Keratinocyte (primary cell): ENCODE results near the gene TRPM2. TPM values are rescaled to one million over a fixed set of nuclear protein-coding genes. Genes with fewer than 3 reads are reported as not detected.

Experiments used
- DNase-seq: peaks from one replicate; pipeline ENCODE4 v3.0.0-alpha.2; 2011; ENCODE audit warnings: low read depth, missing footprints, low spot score
- FAIRE-seq: peaks from 2 replicates; lab custom pipeline; 2011; peaks lifted over from hg19 to GRCh38; lab: Jason Lieb, UNC
- H2AFZ ChIP-seq: 2 replicates; pipeline ENCODE4 v1.6.0; 2012; ENCODE audit warnings: low read length, control low read depth, inconsistent platforms; ENCODE audit not compliant: control insufficient read depth
- H3K27ac ChIP-seq: 2 replicates; pipeline ENCODE4 v1.5.1; 2011; ENCODE audit warnings: low read length; ENCODE audit not compliant: control insufficient read depth, insufficient read depth
- H3K27me3 ChIP-seq: 3 replicates; pipeline ENCODE4 v1.6.0; 2011; ENCODE audit warnings: low read length; ENCODE audit not compliant: control insufficient read depth, insufficient read depth; ENCODE audit errors: extremely low read depth
- H3K36me3 ChIP-seq, 2 experiments: 2 replicates in 1 of 2; 3 replicates in 1 of 2; pipeline ENCODE4 v1.5.1; 2011; ENCODE audit warnings: low read length in 2 of 2, mild to moderate bottlenecking in 1 of 2; ENCODE audit not compliant: control insufficient read depth in 2 of 2, insufficient read depth in 2 of 2; ENCODE audit errors: extremely low read depth in 1 of 2
- H3K4me1 ChIP-seq: 3 replicates; pipeline ENCODE4 v1.5.1; 2011; ENCODE audit warnings: low read length; ENCODE audit not compliant: control insufficient read depth, insufficient read depth; ENCODE audit errors: extremely low read depth
- H3K4me2 ChIP-seq: 3 replicates; pipeline ENCODE4 v1.6.0; 2011; ENCODE audit warnings: low read depth, low read length; ENCODE audit not compliant: control insufficient read depth, insufficient read depth; ENCODE audit errors: extremely low read depth
- H3K4me3 ChIP-seq, 3 experiments: fragments of 200-600 bp in 1 of 3; sonication (generic) in 1 of 3; 2 replicates in 2 of 3; 3 replicates in 1 of 3; pipeline ENCODE4 v1.5.1; 2011 to 2016; ENCODE audit warnings: low read length in 3 of 3, mild to moderate bottlenecking in 3 of 3, control low read depth in 2 of 3, inconsistent platforms in 1 of 3, low read depth in 1 of 3, mixed read lengths in 1 of 3, mixed run types in 1 of 3, moderate library complexity in 1 of 3; ENCODE audit not compliant: control insufficient read depth in 2 of 3, insufficient read depth in 2 of 3; ENCODE audit errors: extremely low read depth in 1 of 3
- H3K79me2 ChIP-seq: 2 replicates; pipeline ENCODE4 v1.6.0; 2012; ENCODE audit warnings: low read length; ENCODE audit not compliant: control insufficient read depth, insufficient read depth
- H3K9ac ChIP-seq: 3 replicates; pipeline ENCODE4 v1.6.0; 2011; ENCODE audit warnings: low read length; ENCODE audit not compliant: control insufficient read depth, insufficient read depth; ENCODE audit errors: extremely low read depth
- H3K9me1 ChIP-seq: 3 replicates; pipeline ENCODE4 v1.6.0; 2011; ENCODE audit warnings: low read length; ENCODE audit not compliant: control insufficient read depth, insufficient read depth; ENCODE audit errors: extremely low read depth
- H3K9me3 ChIP-seq: 2 replicates; pipeline ENCODE4 v1.5.1; 2012; ENCODE audit warnings: low read depth, low read length; ENCODE audit not compliant: control insufficient read depth
- H4K20me1 ChIP-seq: 3 replicates; pipeline ENCODE4 v1.6.0; 2011; ENCODE audit warnings: low read length; ENCODE audit not compliant: control insufficient read depth, insufficient read depth; ENCODE audit errors: extremely low read depth
- CTCF ChIP-seq, 3 experiments: IDR thresholded peaks in 1 of 3; conservative IDR thresholded peaks in 1 of 3; optimal IDR thresholded peaks in 1 of 3; 2 replicates in 2 of 3; 3 replicates in 1 of 3; pipeline versions ENCODE3 to v1.5.1; 2011; ENCODE audit warnings: low read length in 3 of 3, mild to moderate bottlenecking in 3 of 3, moderate library complexity in 2 of 3, control low read depth in 1 of 3, inconsistent platforms in 1 of 3; ENCODE audit not compliant: insufficient read depth in 2 of 3; ENCODE audit errors: extremely low read depth in 1 of 3
- EZH2 ChIP-seq: IDR thresholded peaks from one replicate; pipeline ENCODE4 v1.6.1; 2012; ENCODE audit warnings: inconsistent platforms, mild to moderate bottlenecking, low read length, moderate library complexity
- dilution Hi-C: fragments of 300-500 bp; cut with MboI; formaldehyde crosslinking; loops from one replicate; pipeline ENCODE4 v1.7.0; 2020; ENCODE audit warnings: low sequenced_read_pairs; ENCODE audit not compliant: extremely low pct_ligation_motif_present
- polyA plus RNA-seq, 5 experiments: library from polyadenylated mRNA; depleted of rRNA in 3 of 5; stranded (reverse) in 3 of 5; stranded (forward) in 1 of 5; unstranded in 1 of 5; fragments of >200 nt; gene quantifications; 1 replicate in 1 of 5; 2 replicates in 3 of 5; 3 replicates in 1 of 5; pipeline versions ENCODE4 v1.2.1 to v1.2.3, GENCODE V29; 2011 to 2012; ENCODE audit warnings: missing spikeins in 2 of 5, low read depth in 1 of 5, low replicate concordance in 1 of 5

Gene TRPM2
- polyA plus RNA-seq, 1 donor (not counting 4 experiments of a cell fraction or from before 2014, with no cell fraction given), result 0.31 TPM

GRCh38 chr21:44375761-44376241 lies 22.4 kb downstream of the TRPM2 start:
- Histone ChIP-seq H3K27ac (no peak overlapping the region), H3K4me3 (no peak overlapping the region), H3K9me1 (no peaks in the 10 kb centered on the region), H3K36me3 (no peaks in the 10 kb centered on the region), H3K4me1 (no peaks in the 10 kb centered on the region), H3K9ac (no peak overlapping the region), H3K4me2 (no peak overlapping the region), H3K9me3 (no peaks in the 10 kb centered on the region), H4K20me1 (no peaks in the 10 kb centered on the region), H3K79me2 (no peaks in the 10 kb centered on the region), H2AFZ (no peak overlapping the region), H3K27me3 (peaks cover 5% of the 10 kb centered on the region)
- dilution Hi-C loops, result no loop called here
- no peak for DNase-seq
- FAIRE-seq, result no peak
- no peak for TF ChIP-seq CTCF (optimal IDR thresholded peaks at IDR 0.05 in 1 of 3, IDR thresholded peaks at IDR 0.05 in 1 of 3, conservative IDR thresholded peaks at IDR 0.05 in 1 of 3; ENCODE audit: extremely low read depth in 1 of 3, insufficient read depth in 2 of 3, low read length in 3 of 3)
- TF ChIP-seq EZH2, result no peak

DNA sequence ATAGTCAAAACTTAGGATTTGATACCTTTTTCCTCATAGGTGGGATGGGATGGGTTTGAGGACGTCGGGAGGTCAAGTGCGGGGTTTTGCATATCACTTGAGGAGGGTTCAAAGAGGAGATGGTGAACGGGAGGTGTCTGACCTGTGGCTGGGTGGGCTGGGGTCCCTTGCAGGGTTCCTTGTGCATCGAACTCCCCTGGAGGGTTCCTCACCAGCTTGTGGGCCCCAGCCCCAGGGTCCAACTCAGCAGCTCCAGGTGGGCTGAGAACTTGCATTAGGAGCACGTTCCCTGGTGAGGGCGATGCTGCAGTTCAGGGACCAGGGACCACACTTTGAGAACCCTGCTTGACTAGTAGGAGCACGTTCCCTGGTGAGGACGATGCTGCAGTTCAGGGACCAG lies 23.2 kb downstream of the TRPM2 start:
- no peaks in the 10 kb centered on the region for H4K20me1 ChIP-seq
- no peak overlapping the region for H3K4me2 ChIP-seq
- H3K27ac ChIP-seq, result no peak overlapping the region
- H3K27me3 ChIP-seq, result peaks cover 5% of the 10 kb centered on the region
- H3K9me3 ChIP-seq, result no peaks in the 10 kb centered on the region
- no peak overlapping the region for H2AFZ ChIP-seq
- dilution Hi-C loops, result no loop called here
- H3K4me1 ChIP-seq, result no peaks in the 10 kb centered on the region
- no peak for TF ChIP-seq CTCF (optimal IDR thresholded peaks at IDR 0.05 in 1 of 3, IDR thresholded peaks at IDR 0.05 in 1 of 3, conservative IDR thresholded peaks at IDR 0.05 in 1 of 3; ENCODE audit: extremely low read depth in 1 of 3, insufficient read depth in 2 of 3, low read length in 3 of 3)
- no peak for TF ChIP-seq EZH2
- H3K4me3 ChIP-seq, result no peak overlapping the region
- DNase-seq (no peak), FAIRE-seq (no peak)
- no peak overlapping the region for H3K9ac ChIP-seq
- no peaks in the 10 kb centered on the region for H3K79me2 ChIP-seq
- H3K9me1 ChIP-seq, result no peaks in the 10 kb centered on the region
- H3K36me3 ChIP-seq, result no peaks in the 10 kb centered on the region
